NCI-H2171 treated with DMSO at 0.1 percent for 48 hours (cell line): ENCODE measurements around the gene ARHGEF37.

ENCODE experiments used
- DNase-seq: peaks from one replicate; lab custom pipeline; 2025; lab: John Stamatoyannopoulos, UW

Gene ARHGEF37

DNA sequence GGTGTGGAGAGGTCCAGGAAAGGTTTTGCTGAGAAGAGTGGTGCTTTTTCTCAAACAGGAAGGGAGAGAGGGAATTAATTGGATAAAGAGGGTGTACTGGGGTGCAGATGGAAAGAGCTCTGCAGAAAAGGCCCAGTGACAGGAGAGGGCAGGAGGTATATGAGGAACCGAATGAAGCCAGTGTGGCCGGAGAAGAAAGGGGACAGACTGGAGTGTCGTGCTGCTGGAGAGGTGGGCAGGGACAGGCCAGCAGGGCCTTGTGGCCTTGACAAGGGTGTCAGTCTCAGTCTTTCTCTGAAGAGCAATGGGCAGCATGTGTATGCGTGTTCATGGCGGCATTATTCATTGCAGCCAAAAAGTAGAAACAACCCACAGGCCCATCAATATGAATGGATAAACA, 48.1 kb downstream of the ARHGEF37 start:
- no peak for DNase-seq

DNA sequence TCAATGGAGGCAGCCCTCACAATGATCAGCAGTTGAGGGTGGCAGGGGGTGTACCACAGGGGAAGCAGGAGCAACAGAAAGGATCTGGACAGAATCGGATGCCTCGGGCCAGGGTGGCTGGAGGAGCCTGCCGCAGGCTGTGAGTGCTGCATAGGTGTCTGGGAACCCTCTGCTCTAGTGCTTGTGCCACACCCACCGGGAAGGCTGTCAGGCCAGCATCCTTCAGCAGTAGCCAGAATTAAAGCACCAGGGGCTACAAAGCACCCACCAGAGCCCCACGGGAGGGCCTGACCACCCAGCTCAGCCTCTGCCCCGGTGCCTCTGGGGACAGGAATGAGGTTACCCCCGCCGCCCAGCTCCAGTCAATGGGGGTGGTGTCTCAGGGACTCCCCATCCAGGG, 49.0 kb downstream of the ARHGEF37 start:
- DNase-seq = no peak

DNA sequence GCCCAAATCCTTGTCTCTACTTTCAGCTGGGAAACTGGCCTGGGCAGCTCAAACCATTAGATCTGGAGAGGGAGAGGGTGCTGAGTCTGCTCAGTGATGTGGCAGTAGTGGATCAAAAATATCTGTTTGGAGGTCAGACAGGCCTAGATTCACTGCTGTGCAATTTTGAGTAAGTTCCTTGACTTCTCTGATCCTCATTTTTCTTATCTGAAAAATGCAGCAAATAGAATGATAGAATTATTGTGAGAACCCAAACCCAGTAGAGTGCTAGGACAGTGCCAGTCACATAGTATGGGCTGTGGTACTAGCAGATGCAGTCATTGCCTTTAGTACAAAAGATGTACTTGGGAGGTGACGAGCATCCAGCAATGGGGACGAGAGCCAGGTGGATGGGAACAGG, 50.2 kb downstream of the ARHGEF37 start:
- DNase-seq = no peak

DNA sequence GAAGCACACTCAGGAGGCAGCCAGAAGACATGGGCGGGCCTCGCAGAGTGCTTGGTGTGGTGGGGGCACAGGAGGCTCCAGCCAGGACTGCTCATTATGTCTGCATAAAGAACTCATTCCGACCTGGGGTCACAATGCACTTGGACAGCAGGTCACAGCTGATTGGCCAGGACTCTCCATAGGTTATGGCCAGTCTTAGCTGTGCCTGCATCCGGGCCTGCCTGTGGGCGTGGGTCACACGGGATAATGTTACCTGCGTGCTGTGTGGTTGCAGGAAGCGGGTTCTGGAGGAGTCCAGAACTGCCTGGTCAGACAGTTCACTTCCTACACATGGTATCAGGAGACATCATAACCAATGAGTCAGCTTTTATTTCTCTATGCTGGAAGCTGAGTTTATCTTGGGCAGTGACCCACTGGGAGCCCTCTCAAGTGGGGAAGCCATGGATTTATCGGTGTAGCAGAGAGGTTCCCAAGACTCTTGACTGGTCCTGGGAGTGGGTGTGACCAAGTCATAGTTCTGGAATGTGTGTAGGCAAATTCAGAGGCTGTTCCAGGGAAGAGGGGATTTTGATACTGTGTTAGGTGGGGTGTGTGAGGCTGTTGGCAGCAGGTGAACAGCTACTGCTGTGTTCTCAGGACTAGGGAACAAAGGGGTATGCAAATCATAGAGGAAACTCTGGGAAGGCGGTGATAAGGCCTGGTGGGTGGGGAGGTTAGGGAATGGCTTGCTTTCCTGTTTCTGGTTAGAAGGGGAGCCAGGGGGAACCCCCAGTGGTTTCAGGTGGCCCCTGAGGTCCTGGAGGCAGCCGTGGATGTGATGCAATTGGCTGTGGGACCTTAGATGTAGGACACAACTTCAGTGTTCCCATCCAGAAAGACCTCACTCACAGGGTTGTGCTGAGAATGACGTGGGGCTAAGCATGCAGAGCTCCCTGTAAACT, 51.3 kb downstream of the ARHGEF37 start:
- no peak for DNase-seq

DNA sequence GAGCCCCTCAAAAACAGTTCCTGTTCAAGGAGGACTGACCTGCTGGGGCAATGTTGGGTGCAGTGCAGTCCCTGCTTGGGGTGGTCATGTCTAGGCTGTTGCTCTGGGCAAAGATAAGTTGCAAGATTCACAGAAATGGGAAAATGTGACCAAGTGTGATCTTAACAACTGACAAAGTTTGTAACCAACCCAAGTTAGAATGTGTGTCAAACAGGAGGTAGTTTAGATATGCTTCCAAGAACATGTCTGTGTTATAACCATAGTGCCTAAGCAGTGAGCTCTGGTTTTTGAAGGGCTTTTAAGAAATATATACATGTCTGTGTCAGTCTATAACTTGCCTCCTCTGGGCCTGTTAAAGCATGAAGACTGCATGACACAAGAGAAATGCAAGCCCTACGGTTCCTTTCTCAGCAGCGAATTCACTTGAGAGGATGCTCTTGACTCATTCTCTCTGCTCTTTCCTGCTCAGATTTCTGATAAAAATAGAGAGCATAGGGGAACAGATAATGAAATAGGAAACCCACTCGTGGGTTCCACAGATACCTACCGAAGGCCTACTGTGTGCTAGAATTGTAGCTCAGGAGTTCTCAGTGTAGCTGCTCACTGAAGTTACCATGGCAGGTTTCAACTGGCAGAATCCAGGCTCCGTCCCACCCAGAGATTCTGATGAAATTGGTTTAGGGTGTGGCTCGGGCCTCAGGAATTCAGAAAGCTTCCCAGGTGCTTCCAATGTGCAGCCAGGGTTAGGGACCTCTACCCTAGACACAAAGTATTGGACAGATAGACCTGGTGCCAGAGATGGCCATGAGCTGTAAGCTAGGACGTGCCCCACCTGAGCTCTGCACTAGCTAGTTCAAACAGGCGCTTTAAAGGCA, 52.4 kb downstream of the ARHGEF37 start:
- DNase-seq = no peak

DNA sequence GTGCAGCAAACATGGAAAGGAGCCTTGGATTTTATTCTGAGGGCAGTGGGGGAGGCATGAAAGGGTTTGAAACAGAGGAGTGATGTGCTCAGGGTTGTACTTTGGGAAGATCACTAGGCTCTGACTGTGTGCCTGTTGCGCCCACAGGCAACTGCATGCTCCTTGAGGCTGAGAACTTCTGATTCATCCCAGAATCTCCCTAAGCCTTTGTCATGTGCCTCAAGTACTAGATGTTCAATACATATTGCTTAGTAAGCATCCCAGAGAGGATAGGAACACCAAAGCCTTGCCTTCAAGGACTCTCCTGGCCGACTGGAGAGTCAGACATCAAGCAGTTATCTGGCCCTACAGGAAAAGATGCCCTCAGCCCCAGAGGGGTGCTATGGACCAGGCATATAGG, 54.1 kb downstream of the ARHGEF37 start:
- DNase-seq = no peak

DNA sequence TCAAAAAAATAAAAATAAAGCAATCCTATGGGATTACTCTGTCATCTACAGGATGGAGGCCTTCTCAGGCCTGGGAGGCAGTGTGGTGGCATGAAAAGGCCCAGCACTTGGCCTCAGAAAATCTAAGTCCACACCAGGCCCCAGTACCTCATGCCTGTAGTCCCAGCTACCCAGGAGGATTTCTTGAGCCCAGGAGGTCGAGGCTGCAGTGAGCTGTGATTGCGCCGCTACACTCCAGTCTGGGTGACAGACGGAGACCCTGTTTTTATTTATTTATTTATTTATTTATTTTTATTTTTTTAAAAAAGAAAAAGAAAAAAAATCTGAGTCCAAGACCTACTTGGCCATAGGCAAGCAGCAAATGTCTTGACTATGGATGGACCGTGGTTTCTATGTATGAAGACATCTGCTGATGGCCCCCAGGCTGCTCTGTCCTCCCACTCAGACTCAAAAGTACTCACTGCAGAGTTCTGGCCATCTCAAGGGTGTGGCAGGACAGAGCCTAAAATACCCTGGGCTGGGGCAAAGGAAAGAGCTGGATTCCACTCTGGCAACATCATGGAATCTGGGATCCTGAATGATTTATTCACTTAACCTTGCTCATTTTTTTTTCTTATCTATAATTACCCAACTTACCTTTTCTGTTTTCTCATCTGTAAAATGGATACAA, 55.0 kb downstream of the ARHGEF37 start:
- no peak for DNase-seq

DNA sequence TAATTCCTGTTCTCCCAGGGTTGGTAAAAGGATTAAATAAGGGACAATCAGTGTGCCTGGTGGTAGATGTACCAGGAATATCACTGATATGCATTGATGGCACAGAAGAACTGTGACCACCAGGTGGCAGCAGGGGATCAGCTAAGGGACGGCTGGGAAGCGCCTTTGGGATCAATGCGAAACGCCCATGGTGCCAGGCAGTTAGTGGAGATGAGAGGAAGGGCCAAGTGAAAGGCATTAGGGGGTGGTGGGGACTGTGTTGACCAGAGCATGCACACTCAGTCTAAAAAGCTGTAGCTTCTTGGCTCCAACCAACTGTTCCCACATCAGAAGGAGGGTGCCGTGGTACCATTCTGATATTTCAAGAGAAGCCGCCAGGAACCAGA, 55.6 kb downstream of the ARHGEF37 start:
- DNase-seq = peak; percentile 41

DNA sequence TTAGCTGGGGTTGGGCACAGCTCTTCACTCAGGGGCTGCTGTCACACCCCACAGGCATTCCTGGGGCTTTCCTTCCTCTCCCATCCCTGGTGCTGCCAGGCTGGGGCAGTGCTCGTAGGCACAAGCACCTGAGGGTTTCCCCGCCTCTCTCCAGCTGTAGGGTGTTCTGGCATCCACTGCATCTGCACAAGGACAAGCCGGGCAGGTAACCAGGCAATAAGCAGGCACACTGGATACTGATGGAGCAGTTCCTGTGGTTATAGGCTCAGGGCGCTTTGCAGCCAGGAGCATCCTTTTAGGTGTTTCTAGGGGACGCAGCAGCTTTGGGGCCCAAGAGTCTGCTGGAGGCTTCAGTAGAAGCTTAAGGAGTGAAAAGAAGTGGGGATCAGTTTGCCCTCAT, 56.8 kb downstream of the ARHGEF37 start:
- no peak for DNase-seq

DNA sequence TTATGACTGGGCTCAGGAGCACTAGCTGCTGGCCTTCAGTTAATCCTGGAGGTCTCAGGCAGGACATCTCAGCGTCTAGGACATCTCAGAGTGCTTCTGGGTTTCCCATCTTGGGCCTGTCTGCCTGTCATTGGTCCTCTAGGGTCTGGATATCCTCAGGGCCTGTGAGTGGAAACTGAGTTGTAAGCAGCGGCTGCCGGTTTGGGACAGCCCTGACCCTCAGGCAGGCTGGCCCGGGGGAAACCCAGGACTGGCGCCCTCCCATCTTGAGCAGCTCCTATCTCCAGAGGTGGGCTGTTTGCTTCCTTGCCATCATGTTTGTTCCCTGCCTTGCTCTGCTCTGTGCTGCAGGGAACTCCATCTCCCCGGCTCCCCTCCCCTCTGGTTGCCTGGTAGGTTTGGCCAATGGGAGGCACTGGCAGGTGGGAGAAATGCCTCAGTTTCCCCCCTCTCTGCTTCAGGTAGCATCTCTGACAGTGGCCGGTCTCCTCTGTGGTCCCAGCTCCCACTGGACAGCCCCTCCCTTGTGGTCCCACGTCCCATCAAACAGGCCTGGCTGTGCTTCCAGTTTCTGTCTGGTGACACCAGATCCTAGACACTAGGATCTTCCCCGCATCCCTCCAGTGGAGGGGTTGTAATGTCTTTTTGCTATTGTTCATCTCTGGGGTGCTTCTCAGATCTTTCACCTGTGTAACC, 57.4 kb downstream of the ARHGEF37 start:
- no peak for DNase-seq

DNA sequence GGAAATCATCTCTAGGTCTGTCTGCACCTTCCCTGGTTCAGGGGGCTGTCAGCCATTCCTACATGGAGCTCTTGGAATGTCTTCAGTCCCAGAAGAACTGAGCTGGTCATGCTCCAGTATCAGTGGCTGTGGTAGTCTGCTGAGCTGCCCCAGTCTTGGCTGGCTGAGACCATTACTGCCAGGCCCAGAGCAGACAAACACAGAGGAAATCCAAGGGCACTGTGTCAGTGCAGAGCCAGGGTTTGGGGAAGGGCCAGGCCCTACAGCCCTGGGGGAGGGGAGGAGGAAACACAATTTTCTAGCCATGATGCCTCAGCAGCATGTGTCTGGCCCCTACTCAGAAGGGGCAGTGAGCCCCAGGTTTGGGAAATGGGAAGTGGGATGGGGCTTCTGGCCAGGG, 58.4 kb downstream of the ARHGEF37 start:
- no peak for DNase-seq

DNA sequence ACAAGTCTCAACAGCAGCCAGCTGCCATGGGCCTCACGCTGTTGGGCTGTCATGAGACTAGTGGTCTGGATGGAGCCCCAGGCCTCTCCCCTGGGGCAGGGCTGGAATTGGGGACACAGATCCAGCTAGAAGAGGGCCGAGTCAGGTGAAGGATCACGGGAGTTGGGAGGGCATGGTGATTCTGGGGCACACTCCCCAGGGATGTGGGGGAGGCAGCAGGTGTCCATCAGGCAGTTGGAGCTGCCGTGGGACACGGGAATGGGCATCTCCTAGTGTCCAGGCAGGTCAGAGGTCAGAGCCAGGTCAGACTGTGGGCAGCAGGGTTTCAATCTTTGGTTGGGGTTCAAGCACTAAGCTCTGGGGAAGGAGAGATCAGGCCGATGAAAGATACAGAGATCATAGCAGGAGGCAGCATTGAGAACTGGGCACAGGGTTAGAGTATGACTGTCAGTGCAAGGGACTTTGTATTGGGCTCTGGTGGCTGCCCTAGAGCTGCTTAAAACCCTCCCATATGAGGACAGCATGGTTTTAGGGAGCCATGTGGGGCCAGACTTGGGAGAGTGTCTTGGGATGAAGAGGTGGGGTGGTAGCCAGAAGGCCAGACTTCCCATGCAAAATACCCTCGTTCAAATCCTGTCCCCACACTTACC, 59.2 kb downstream of the ARHGEF37 start:
- DNase-seq = no peak

DNA sequence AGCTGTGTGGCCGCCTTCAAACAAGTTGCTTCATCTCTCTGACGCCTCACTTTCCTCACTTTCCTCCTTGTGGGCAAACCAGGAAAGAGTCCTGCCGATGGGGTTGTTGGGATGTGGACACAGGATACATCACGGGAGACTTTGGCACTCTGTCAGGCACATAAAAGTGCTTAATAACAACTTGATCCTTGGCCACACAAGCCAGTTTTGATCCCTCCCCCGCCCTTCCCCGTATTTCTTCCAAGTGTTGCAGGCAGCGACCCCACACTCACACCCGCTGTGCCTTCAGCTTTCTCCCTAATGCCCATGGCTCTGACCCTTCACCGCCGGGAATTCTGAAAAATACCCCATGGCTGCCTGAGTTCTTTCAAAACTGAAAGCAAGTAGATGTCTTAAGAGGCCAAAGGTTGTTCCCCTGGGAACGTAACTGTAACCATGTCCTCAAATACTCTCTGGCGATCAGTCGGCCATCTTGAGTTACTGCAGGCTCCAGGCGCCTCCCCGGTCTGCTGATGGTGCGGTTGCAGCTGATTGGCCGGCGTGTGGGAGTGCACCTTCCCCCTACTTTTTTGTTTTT, 59.8 kb downstream of the ARHGEF37 start:
- DNase-seq = no peak

DNA sequence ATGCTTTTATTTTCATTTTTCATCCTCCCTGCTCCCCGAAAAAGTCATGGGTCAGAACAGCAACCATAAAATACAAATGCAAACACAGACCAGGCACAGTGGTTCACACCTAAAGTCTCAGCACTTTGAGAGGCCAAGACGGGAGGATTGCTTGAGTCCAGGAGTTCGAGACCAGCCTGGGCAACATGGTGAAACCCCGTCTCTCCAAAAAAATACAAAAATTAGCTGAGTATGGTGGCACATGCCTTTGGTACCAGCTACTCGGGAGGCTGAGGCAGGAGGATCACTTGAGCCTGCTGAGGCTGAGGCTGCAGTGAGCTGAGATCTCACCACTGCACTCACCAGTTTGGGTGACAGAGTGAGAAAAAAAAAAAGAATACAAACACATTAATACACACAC, 60.3 kb downstream of the ARHGEF37 start:
- DNase-seq = no peak

DNA sequence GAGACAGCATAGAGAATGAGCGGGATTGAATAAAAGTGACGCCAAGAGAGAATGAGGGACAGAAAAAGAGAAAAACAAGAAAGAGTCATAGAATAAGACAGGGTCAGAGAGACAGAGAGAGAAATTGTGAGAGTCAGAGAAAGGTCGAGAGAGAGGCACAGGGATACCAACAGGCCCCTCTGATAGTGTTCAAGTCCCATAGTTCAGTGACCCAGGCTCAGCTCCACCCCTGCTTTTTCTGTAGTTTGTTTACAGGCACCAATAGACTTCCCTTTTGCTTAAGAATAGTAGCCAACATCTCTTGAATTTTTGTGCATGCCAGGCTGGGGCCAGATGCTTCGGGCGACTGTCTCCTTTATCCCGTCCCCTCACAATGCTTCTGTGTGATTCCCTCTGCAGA, 62.5 kb downstream of the ARHGEF37 start:
- DNase-seq = no peak

DNA sequence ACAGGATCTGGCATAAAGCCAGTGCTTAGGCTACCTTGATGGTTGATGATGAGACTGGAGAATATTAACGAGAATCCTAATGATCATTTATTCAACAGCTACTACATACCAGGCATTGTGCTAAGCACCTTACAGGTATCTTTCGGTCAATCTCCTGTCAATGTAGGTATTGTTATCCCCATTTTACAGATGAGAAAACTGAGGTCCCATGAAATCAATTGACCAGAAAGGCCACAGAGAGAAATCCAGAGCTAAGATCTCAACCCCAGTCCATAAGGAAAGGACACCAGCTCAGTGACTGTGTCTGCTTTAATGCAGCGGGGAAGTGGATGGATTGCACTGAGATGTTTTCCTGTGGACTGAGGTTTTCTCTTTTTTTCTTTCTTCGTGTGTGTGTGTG, 63.3 kb downstream of the ARHGEF37 start:
- DNase-seq = no peak

DNA sequence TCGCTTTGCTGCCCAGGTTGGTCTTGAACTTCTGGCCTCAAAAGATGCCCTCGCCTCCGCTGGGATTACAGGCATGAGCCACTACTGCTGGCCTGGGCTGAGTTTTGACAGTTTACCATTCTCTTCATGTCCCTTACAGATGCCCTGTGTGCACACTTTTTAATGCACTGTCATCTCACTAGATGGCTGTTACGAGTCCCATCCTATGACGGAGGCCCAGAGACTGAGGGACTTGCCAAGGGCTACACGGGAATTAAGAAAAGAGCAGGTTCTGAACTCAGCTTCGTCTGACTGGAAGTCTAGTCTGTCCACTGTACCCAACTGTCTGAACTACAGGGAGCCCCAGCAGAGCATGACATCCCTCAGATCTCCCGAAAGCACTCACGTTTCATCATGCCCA, 63.9 kb downstream of the ARHGEF37 start:
- DNase-seq = no peak

DNA sequence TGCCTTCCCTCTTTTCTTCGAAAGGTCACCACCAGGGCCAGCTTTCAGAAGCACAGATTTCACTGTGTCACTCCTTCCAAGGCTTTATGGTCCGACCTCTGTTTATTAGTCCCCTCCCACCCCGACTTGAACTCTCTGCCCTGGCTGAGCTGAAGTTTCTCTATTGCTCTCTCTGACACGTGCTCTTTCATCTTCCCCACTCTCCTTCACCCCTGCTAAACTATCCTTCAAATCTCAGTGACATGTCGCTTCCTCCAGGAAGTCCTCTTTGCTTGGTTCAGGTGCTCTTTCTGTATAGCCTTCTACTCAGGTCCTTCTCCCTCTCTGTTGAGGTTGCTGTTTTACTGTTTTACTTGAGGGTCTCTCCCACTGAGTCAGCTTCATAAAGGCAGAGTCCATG, 64.4 kb downstream of the ARHGEF37 start:
- DNase-seq = no peak

DNA sequence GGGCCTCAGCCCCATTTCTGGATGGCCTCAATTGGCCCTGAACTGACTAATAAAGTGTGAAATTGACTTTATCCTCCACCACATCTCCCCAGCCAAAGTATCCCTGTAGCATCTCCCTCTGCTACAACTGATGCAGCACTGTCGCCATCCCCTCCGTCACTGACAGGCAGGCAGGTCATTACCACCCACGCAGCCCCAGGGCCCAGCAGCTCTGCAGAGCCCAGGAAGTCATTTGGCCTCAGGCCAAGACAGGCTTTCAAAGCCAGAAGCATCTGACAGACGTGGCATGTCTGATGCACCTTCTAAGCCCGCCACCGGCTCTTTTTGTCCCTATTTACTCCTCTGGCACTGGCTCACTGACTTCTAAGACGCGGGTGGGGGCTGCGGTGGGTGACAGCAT, 65.3 kb downstream of the ARHGEF37 start:
- DNase-seq = no peak

DNA sequence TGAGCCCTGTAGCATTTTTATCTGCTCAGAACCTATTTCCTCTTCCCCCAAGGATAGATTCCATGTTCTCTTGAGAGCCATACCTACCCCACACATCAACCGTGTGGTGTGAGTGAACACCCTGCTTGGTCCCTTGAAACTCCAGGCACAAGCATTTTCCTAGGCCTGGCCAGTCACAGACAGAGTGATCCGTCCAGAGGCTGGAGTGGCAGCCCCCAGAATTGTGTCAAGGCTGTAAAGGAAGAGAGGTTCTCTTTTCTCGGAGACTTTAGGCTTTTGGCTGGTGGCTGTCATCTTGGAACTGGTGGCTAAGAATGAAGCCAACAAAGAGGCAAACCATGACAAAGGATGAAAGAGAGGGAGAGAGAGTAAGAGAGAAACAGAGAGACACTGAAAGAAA, 66.0 kb downstream of the ARHGEF37 start:
- DNase-seq = no peak
